Gastroesophageal sphincter (tissue), 3 donors: Measurements from ENCODE around the gene PIRT.

ENCODE experiments used
- EP300 ChIP-seq: sonication (generic); formaldehyde crosslinking; IDR thresholded peaks from one replicate; pipeline ENCODE4 v1.6.1; 2017; ENCODE audit warnings: antibody characterized with exemption, mild to moderate bottlenecking
- POLR2A ChIP-seq, 2 donors: fragments of 450-650 bp; IDR thresholded peaks; one replicate each; pipeline ENCODE4 v1.6.1; 2017; ENCODE audit warnings: antibody characterized with exemption in 2 of 2, mild to moderate bottlenecking in 2 of 2, moderate library complexity in 1 of 2
- POLR2AphosphoS5 ChIP-seq: sonication (generic); formaldehyde crosslinking; IDR thresholded peaks from one replicate; pipeline ENCODE4 v1.6.1; 2017; ENCODE audit warnings: antibody characterized with exemption
- TF ChIP-seq, protein P1 (sequence below), 4 experiments: fragments of 200-600 bp in 2 of 4; fragments of 450-650 bp in 2 of 4; sonication (generic) in 1 of 4; IDR thresholded peaks; one replicate each; pipeline ENCODE4 v1.5.1; 2017 to 2019; ENCODE audit warnings: antibody characterized with exemption in 4 of 4, mild to moderate bottlenecking in 2 of 4, moderate library complexity in 2 of 4

DNA sequence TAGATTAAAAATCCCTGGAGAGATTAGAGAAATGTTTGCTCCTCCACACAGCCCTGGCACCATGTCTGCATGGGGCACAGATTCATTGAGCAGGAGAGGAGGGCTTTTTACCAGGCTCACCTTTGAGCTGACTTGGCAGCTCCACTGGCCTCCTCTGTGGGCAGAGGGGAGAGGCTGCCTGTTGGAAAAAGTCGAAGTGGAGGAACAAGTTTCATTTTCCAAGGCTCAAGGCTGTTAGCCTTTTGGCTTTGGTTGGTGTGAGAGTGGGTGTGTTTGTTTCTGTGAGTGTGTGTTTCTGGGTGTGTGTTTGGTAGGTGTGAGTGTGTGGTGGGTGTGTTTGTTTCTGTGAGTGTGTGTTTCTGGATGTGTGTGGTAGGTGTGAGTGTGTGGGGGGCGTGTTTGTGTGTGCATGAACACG lies 39.5 kb downstream of the PIRT start:
- TF ChIP-seq, protein P1, sequence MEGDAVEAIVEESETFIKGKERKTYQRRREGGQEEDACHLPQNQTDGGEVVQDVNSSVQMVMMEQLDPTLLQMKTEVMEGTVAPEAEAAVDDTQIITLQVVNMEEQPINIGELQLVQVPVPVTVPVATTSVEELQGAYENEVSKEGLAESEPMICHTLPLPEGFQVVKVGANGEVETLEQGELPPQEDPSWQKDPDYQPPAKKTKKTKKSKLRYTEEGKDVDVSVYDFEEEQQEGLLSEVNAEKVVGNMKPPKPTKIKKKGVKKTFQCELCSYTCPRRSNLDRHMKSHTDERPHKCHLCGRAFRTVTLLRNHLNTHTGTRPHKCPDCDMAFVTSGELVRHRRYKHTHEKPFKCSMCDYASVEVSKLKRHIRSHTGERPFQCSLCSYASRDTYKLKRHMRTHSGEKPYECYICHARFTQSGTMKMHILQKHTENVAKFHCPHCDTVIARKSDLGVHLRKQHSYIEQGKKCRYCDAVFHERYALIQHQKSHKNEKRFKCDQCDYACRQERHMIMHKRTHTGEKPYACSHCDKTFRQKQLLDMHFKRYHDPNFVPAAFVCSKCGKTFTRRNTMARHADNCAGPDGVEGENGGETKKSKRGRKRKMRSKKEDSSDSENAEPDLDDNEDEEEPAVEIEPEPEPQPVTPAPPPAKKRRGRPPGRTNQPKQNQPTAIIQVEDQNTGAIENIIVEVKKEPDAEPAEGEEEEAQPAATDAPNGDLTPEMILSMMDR (IDR thresholded peaks at IDR 0.05), result no peak
- TF ChIP-seq EP300, result no peak
- TF ChIP-seq POLR2A (IDR thresholded peaks at IDR 0.05), result no peak
- no peak for TF ChIP-seq POLR2AphosphoS5
